PFSK-1 (cell line): ENCODE data around the gene PGA5.

Experiments
- POLR2AphosphoS5 ChIP-seq: IDR thresholded peaks from 2 replicates; pipeline ENCODE4 v1.6.1; 2012; ENCODE audit warnings: low read depth, mild to moderate bottlenecking, control low read depth, low read length, moderate library complexity
- SIN3A ChIP-seq: IDR thresholded peaks from 2 replicates; pipeline ENCODE4 v1.6.1; 2012; ENCODE audit warnings: mild to moderate bottlenecking, low read length, moderate library complexity, borderline replicate concordance; ENCODE audit not compliant: insufficient read depth
- TAF1 ChIP-seq: IDR thresholded peaks from 2 replicates; pipeline ENCODE4 v1.6.1; 2012; ENCODE audit warnings: low read length, control low read depth, borderline replicate concordance; ENCODE audit not compliant: insufficient read depth

GRCh38 chr11:61294717-61295595 lies 54.0 kb downstream of the PGA5 start, which contains the start of gene VWCE:
- no peak for TF ChIP-seq TAF1
- TF ChIP-seq POLR2AphosphoS5, result no peak
- TF ChIP-seq SIN3A, result no peak
